ENCODE measurements around the gene FAM110A. TPM values are rescaled to one million over a fixed set of nuclear protein-coding genes. Genes with fewer than 3 reads are reported as not detected.

FAM110A gene
- total RNA-seq, 2 experiments from 2014 or later: 27.6 to 30.2 TPM

DNA sequence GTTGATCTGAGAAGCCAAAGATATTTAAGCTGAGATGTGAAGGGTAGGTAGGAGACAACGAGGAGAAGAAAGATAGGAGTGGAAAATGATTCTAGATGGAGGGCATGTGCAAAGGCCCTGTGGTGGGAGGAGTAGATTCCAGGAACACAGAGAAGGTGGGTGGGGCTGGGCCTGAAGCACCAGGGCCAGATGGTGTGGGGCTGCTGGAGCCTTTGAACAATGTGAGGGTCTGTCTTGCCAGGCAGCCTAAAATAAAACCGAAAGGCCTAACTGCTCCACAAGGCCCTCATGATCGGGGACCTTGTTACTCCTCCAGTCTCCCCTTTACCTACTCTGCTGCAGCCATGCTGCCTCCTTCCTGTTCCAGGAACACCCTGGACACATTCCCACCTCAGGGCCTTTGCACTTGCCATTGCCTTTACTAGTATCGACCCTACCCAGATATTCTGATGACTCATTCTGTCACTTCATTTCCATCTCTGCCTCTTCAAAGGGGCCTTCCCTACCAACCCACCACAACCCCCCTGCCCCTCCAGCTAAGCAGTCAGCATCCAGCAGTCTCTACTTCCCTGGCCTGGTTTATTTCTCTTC, 20.0 kb downstream of the FAM110A start:
- peak overlapping the region; percentile 21 for H3K27ac Mint-ChIP-seq
- ChIA-PET CTCF (interaction anchor here (0.8 kb wide), 1 partner anchor 255 kb away, joined by 3 read pairs; no protein-coding TSS in a partner anchor), POLR2A (no interaction called here)
- H3K27me3 Mint-ChIP-seq: no peaks in the 10 kb centered on the region
- H3K9me3 Mint-ChIP-seq: peaks cover 9% of the 10 kb centered on the region
- H3K36me3 Mint-ChIP-seq (ENCODE audit: low read depth): peaks cover 39% of the 10 kb centered on the region
- H3K4me1 Mint-ChIP-seq: peaks cover 83% of the 10 kb centered on the region
- no peak overlapping the region for H3K4me3 Mint-ChIP-seq
- no peak for DNase-seq

DNA sequence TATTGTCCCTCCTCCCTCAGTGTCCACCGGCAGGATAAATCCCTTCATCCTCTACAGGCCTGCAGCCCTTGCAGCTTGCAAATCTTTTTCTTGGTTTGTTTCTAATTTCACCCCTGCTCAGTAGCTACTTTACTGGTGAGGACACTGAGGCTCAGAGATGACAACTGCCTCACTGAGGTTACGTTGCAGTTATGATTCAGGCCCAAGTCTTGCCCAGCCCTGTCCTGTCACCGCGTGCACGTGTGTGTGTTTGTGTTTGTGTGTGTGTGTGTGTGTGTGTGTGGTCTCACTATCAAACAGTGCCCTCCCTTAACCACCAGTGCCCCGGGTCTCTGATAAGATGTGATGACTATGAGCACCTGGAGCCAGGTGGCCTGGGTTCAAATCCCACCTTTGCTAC, 21.1 kb downstream of the FAM110A start:
- Mint-ChIP-seq H3K4me3 (no peak overlapping the region), H3K9me3 (peaks cover 9% of the 10 kb centered on the region), H3K36me3 (ENCODE audit: low read depth) (peaks cover 43% of the 10 kb centered on the region), H3K27me3 (no peaks in the 10 kb centered on the region), H3K4me1 (peaks cover 89% of the 10 kb centered on the region), H3K27ac (peak overlapping the region; percentile 51)
- ChIA-PET CTCF (interaction anchor here (0.6 to 1.0 kb wide), 3 partner anchors 21 to 254 kb away, joined by 3 to 4 read pairs (median 3); no protein-coding TSS in a partner anchor), POLR2A (interaction anchor here (0.6 kb wide), 1 partner anchor 14 kb away, joined by 10 read pairs; no protein-coding TSS in a partner anchor)
- no peak for DNase-seq

DNA sequence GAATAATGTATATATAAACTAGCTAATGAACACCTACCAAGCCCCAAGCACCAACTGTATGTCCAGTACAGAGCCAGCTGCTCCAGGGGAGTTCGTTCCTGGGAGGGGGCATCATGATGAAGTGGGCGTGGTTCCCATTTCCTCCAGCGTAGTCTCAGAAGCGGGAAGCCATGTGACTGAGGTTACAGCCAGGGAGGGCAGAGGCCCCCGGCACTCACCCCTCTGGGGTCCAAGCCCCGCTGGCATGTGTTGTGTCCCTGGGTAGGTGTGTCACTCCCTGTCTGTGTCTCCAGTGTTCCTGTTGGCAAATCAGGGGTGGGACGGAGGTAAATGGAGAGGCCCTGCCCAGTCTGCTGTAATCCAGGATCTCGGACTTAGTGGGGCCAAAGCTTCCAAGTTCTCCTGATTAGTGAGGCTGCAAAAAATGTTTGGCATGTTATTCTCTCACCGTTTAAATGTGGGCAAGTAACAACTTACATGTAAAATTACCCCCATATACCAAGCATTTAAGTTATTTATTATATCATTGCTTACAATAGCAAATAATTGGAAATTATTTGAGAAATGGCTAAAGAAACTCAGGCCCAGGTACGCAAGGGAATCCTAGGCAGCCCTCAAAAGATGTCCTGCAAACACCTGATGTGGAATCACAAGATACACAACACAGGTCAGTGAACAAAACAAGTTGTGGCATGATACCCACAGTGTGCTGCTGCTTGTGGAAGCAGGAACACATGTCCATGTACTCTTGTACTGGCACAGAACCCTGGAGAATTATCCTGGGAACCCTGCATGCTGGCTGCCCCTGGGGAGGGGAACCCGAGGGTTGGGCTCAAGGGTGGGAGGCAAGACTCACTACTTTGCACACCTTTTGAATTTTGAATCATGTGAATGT, 22.2 kb downstream of the FAM110A start:
- POLR2A ChIA-PET: no interaction called here
- peaks cover 39% of the 10 kb centered on the region for H3K36me3 Mint-ChIP-seq (ENCODE audit: low read depth)
- H3K27ac Mint-ChIP-seq: peak overlapping the region; percentile 75
- peaks cover 5% of the 10 kb centered on the region for H3K9me3 Mint-ChIP-seq
- CTCF ChIA-PET: interaction anchor here (0.7 to 2.1 kb wide), 3 partner anchors 9 to 20 kb away, joined by 3 to 5 read pairs (median 3); no protein-coding TSS in a partner anchor
- H3K4me1 Mint-ChIP-seq: peaks cover 93% of the 10 kb centered on the region
- H3K4me3 Mint-ChIP-seq: peak overlapping the region; percentile 17
- DNase-seq: no peak
- no peaks in the 10 kb centered on the region for H3K27me3 Mint-ChIP-seq

DNA sequence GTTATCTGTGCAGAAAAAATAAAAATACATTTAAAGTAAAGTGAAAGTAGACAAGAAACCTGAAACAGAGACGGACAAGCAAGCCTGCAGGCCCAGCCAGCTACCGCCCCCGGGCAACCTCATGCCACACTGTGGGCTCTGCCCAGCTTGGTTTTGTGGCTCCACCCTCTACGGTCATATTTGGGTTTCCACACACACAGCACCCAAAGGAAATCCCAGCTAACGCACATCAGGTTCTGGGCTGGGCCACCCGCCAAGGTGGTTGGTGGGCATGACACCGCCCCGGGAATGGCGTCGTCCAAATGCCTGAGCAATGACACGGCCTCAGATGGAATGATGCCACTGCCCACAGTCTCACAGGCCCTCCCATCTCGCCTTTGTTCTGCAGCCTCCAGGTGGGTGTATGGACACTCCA, 22.9 kb downstream of the FAM110A start:
- Mint-ChIP-seq H3K27ac (peak overlapping the region; percentile 75), H3K36me3 (ENCODE audit: low read depth) (peaks cover 32% of the 10 kb centered on the region), H3K4me1 (peaks cover 87% of the 10 kb centered on the region), H3K27me3 (no peaks in the 10 kb centered on the region), H3K4me3 (peak overlapping the region; percentile 17), H3K9me3 (peaks cover 2% of the 10 kb centered on the region)
- CTCF ChIA-PET: interaction anchor here (0.7 to 2.1 kb wide), 3 partner anchors 8 to 10 kb away, joined by 3 to 5 read pairs (median 3); no protein-coding TSS in a partner anchor
- POLR2A ChIA-PET: no interaction called here
- DNase-seq: peak; percentile 54

DNA sequence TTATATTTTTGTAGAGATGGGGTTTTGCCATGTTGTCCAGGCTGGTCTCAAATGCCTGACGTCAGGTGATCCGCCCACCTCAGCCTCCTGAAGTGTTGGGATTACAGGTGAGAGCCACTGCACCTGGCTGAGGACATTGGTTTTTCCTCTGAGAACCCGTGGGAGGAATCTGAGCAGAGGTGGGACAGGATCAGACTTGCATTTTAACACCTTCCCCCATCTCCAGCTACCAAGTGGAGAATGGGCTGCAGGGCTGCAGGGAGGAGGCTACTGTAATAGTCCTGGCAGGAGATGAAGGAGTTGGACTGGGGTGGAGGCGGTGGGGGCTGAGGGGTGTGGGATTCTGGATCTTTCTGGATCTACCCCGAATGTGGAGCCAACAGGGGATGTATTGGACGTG, 24.5 kb downstream of the FAM110A start:
- Mint-ChIP-seq H3K4me3 (no peak overlapping the region), H3K36me3 (ENCODE audit: low read depth) (peaks cover 18% of the 10 kb centered on the region), H3K4me1 (peaks cover 75% of the 10 kb centered on the region), H3K27ac (peak overlapping the region; percentile 76), H3K9me3 (peaks cover 2% of the 10 kb centered on the region), H3K27me3 (no peaks in the 10 kb centered on the region)
- CTCF ChIA-PET: interaction anchor here (1.3 to 2.1 kb wide), 2 partner anchors 10 to 11 kb away, joined by 3 to 5 read pairs; no protein-coding TSS in a partner anchor
- no peak for DNase-seq
- POLR2A ChIA-PET: no interaction called here

DNA sequence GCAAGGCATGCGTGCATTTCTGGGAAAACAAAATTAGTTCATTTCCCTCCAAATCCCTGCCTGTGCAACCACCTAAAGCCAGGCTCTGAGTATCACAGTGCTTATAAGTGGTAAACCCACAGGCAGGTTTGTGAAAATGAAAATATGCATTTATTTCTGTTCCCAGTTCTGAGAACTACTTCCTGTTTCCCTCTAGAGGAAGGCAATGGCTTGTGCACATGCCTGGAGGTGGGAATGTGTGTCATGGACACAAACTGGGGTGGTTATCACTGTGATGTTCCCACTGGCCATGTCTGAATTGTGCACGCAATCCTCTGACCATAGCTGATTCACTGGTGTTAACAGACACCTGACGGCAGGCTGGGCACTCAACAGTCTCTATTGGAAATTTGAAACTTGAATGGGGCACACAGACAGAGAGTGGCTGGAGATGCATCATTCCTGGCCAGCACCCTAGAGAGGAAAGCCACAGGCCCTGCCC, 26.3 kb downstream of the FAM110A start:
- no peak for DNase-seq
- H3K27me3 Mint-ChIP-seq: no peaks in the 10 kb centered on the region
- peaks cover 66% of the 10 kb centered on the region for H3K4me1 Mint-ChIP-seq
- peaks cover 2% of the 10 kb centered on the region for H3K9me3 Mint-ChIP-seq
- ChIA-PET POLR2A (no interaction called here), CTCF (interaction anchor here (1.1 to 1.4 kb wide), 2 partner anchors 21 to 28 kb away, joined by 3 to 5 read pairs; no protein-coding TSS in a partner anchor)
- peak overlapping the region; percentile 76 for H3K27ac Mint-ChIP-seq
- no peak overlapping the region for H3K4me3 Mint-ChIP-seq
- peaks cover 15% of the 10 kb centered on the region for H3K36me3 Mint-ChIP-seq (ENCODE audit: low read depth)

DNA sequence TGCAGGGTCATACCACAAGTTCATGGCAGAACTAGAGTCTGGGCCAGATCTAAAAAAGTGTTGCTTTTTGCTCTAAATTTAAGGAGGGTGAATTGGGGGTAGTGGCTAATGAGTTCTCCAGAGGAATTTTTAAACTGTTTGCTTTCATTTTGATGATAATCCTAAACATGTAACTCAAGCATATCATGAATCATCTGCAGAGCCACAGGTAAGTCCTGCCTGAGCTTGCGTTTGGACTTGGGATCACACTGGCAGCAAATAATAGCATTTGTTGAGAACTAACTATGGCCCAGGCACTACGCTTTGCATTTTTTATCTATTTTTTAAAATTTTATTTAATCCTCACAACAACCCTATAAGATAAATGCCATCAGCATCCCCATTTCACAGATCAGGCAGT, 27.4 kb downstream of the FAM110A start:
- no peaks in the 10 kb centered on the region for H3K27me3 Mint-ChIP-seq
- H3K27ac Mint-ChIP-seq: no peak overlapping the region
- H3K9me3 Mint-ChIP-seq: peaks cover 2% of the 10 kb centered on the region
- ChIA-PET POLR2A (no interaction called here), CTCF (no interaction called here)
- DNase-seq: no peak
- peaks cover 15% of the 10 kb centered on the region for H3K36me3 Mint-ChIP-seq (ENCODE audit: low read depth)
- H3K4me1 Mint-ChIP-seq: peaks cover 55% of the 10 kb centered on the region
- H3K4me3 Mint-ChIP-seq: no peak overlapping the region

DNA sequence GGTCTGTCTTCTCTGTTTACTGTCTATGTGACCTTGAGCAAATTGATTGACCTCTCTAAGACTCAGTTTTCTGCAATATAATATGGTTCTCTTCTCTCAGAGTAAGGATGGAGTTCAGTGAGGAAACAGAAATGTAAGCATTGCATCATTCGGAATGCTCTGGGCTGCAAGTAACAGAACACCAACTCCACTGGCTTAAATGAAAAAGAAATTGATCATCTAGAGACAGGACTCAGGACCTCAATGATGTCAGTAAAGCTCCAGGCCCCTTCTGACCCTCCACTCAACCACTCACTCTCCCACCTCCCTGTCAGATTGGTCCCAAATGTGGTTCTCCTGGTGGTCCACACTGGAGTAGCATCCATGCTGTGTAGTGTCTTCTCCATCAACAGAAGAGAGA, 31.9 kb downstream of the FAM110A start:
- peaks cover under 1% of the 10 kb centered on the region for H3K36me3 Mint-ChIP-seq (ENCODE audit: low read depth)
- ChIA-PET CTCF (interaction anchor here (1.1 kb wide), 1 partner anchor 17 kb away, joined by 3 read pairs; no protein-coding TSS in a partner anchor), POLR2A (no interaction called here)
- no peaks in the 10 kb centered on the region for H3K27me3 Mint-ChIP-seq
- H3K27ac Mint-ChIP-seq: no peak overlapping the region
- peaks cover 2% of the 10 kb centered on the region for H3K9me3 Mint-ChIP-seq
- H3K4me3 Mint-ChIP-seq: no peak overlapping the region
- peaks cover 10% of the 10 kb centered on the region for H3K4me1 Mint-ChIP-seq
- no peak for DNase-seq

DNA sequence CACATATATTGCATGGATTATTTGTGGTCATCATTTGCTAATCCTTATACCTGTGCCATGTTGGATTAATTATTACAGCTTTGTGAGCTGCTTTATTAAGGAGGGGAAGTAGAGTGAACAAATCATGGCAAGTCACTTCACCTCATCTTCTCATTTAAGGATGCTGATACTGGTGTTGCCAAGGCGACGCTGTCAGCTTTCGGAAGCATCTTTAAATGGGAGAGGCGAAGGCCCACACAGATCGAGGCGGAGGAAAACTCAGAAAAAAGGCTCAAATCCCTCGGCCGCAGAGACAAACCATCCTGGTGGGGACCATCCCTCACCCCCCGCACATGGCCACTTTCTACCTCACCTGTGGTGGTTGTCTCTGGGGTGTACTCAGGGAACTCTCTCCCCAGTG, 34.8 kb downstream of the FAM110A start:
- no peaks in the 10 kb centered on the region for H3K27me3 Mint-ChIP-seq

DNA sequence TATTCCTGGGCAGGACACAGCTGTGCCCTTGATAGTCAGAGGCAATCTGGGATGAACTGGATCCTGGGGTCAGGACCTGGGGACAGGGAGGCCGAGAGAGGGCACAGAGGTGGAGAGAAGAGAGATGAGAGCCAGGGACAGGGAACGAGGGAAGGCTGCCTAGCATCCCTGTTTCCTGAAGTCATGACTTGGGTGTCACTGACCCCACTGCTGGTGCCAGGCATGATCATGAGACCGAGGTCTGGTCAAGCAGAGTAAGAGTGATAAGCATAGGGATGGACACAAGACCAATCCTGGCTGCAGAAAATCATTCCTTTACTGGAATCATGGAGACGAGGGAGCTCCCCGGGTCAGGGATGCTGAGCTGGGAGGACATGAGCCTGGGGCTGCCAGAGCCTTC, 36.1 kb downstream of the FAM110A start:
- POLR2A ChIA-PET: no interaction called here
- H3K9me3 Mint-ChIP-seq: no peaks in the 10 kb centered on the region
- H3K4me1 Mint-ChIP-seq: peaks cover 4% of the 10 kb centered on the region
- CTCF ChIA-PET: no interaction called here
- H3K27ac Mint-ChIP-seq: no peak overlapping the region
- no peaks in the 10 kb centered on the region for H3K36me3 Mint-ChIP-seq (ENCODE audit: low read depth)
- no peaks in the 10 kb centered on the region for H3K27me3 Mint-ChIP-seq
- no peak for DNase-seq
- no peak overlapping the region for H3K4me3 Mint-ChIP-seq

More for the DNA sequence above, 34.8 kb downstream of the FAM110A start:
- no peak for DNase-seq
- ChIA-PET CTCF (no interaction called here), POLR2A (interaction anchor here (0.6 kb wide), 1 partner anchor 14 kb away, joined by 10 read pairs; no protein-coding TSS in a partner anchor)
- H3K4me1 Mint-ChIP-seq: peaks cover 5% of the 10 kb centered on the region
- no peaks in the 10 kb centered on the region for H3K36me3 Mint-ChIP-seq (ENCODE audit: low read depth)
- H3K27ac Mint-ChIP-seq: no peak overlapping the region
- no peak overlapping the region for H3K4me3 Mint-ChIP-seq
- H3K9me3 Mint-ChIP-seq: no peaks in the 10 kb centered on the region

DNA sequence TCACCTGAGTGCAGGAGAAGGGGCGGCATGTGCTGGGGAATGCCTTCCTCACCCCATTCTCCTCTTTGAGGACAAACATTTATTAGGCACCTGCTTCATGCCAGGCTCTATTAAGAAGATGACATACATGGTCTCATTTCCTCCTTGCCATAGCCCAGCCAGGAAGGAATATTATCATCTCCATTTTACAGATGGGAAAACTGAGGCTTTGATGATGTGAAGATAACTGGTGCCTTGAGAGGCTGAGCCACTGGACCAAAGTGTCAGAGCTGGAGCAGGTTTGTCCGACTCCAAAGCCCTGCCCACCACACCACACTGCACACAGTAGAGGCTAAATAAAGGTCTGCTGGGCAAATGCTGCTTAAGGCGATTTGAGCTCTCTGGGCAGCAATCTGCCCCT, 37.2 kb downstream of the FAM110A start:
- Mint-ChIP-seq H3K4me1 (peaks cover 4% of the 10 kb centered on the region), H3K9me3 (no peaks in the 10 kb centered on the region), H3K27ac (no peak overlapping the region), H3K4me3 (no peak overlapping the region), H3K36me3 (ENCODE audit: low read depth) (no peaks in the 10 kb centered on the region), H3K27me3 (no peaks in the 10 kb centered on the region)
- CTCF ChIA-PET: no interaction called here
- no peak for DNase-seq
- POLR2A ChIA-PET: no interaction called here

DNA sequence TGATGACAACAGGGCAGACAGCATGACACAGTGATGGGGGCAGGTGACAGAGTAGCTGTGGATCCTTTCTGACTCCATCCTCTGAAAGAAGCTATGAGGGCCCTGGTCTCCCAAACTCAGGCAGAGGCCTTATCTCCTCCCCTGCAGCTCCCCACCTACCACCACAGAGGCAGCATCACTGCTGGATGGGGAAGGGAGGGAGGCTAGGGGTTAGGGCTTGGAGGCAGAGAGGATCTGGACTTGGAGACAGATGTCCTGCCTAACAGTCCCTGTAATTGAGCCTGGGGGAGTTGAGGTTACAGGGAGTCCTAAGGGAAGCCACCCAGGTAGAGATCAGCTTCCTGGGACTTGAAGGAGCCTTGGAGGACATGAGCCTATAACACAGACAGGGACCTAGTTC, 37.9 kb downstream of the FAM110A start:
- no peaks in the 10 kb centered on the region for H3K9me3 Mint-ChIP-seq
- ChIA-PET POLR2A (no interaction called here), CTCF (interaction anchor here (0.9 kb wide), 1 partner anchor 28 kb away, joined by 4 read pairs; no protein-coding TSS in a partner anchor)
- H3K36me3 Mint-ChIP-seq (ENCODE audit: low read depth): no peaks in the 10 kb centered on the region
- no peak for DNase-seq
- no peaks in the 10 kb centered on the region for H3K27me3 Mint-ChIP-seq
- no peak overlapping the region for H3K4me3 Mint-ChIP-seq
- no peak overlapping the region for H3K27ac Mint-ChIP-seq
- H3K4me1 Mint-ChIP-seq: peaks cover 4% of the 10 kb centered on the region

DNA sequence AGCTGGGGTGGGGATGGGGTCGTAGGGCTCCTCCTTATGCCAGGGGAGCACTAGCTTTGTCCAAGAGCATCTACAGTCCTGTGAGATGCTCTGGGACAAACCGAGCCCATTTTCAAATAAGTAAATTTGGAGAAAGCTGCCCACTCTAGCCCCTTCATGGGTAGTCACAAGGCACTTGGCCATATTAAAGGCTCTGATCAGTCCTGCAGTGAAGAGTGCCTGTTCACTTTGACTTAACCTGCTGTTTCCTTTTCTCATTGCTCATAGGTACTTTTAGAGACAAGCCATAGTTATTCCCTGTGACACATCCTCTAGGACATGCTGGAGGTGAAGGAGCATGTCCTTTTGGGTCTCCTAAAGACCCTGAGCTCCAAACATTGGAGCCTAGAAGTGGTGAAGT, 38.4 kb downstream of the FAM110A start:
- no peak overlapping the region for H3K4me3 Mint-ChIP-seq
- POLR2A ChIA-PET: no interaction called here
- DNase-seq: no peak
- H3K4me1 Mint-ChIP-seq: peaks cover 4% of the 10 kb centered on the region
- no peaks in the 10 kb centered on the region for H3K36me3 Mint-ChIP-seq (ENCODE audit: low read depth)
- H3K27me3 Mint-ChIP-seq: no peaks in the 10 kb centered on the region
- CTCF ChIA-PET: interaction anchor here (0.9 to 1.2 kb wide), 2 partner anchors 24 to 28 kb away, joined by 3 to 4 read pairs; no protein-coding TSS in a partner anchor
- no peak overlapping the region for H3K27ac Mint-ChIP-seq
- H3K9me3 Mint-ChIP-seq: no peaks in the 10 kb centered on the region

Data from activated CD4-positive, alpha-beta T cell treated with anti-CD3 and anti-CD28 coated beads, Interleukin-2, amount 10 ng/mL, durations not matched to agents 7 days and 5 days (primary cell).